Endothelial cell of umbilical vein (primary cell): ENCODE measurements around the gene CNOT4. TPM values are rescaled to one million over a fixed set of nuclear protein-coding genes. Genes with fewer than 3 reads are reported as not detected.
A peak's percentile ranks its signal among the peaks of the same experiment; 100 is the strongest.

Experiments
- BruUV-seq: library from RNA; stranded (reverse); fragments of 400-500 nt; replicated peaks from 2 replicates; lab custom pipeline; 2021; lab: Mats Ljungman, UMichigan
- CTCF ChIA-PET: fragments of 300-600, 350-600 bp; sonication (Branson Sonifier 250); formaldehyde crosslinking; loops from one replicate; lab custom pipeline; 2021; ENCODE audit warnings: antibody characterized with exemption, inconsistent platforms; lab: Charles Lee
- POLR2A ChIA-PET: fragments of 300-600, 350-600 bp; sonication (Branson Sonifier 250); formaldehyde crosslinking; loops from one replicate; lab custom pipeline; 2021; ENCODE audit warnings: antibody characterized with exemption, inconsistent platforms; lab: Charles Lee
- DNase-seq: peaks from one replicate; pipeline ENCODE4 v3.0.0-alpha.2; 2011; ENCODE audit warnings: low read depth, low spot score
- FAIRE-seq: peaks from 2 replicates; lab custom pipeline; 2011; peaks lifted over from hg19 to GRCh38; lab: Jason Lieb, UNC
- H2AFZ ChIP-seq: 2 replicates; pipeline ENCODE4 v1.6.0; 2012; ENCODE audit warnings: low read depth, low read length, control low read depth, inconsistent platforms
- H3K27ac ChIP-seq: 2 replicates; pipeline ENCODE4 v1.5.1; 2011; ENCODE audit warnings: low read depth, mild to moderate bottlenecking, control low read depth, low read length, moderate library complexity; ENCODE audit not compliant: insufficient read depth
- H3K27me3 ChIP-seq, 2 experiments: 2 replicates each; pipeline versions ENCODE4 v1.6.0 to v1.6.1; 2011; ENCODE audit warnings: low read length in 2 of 2, mixed read lengths in 1 of 2; ENCODE audit not compliant: control insufficient read depth in 2 of 2, insufficient read depth in 2 of 2
- H3K36me3 ChIP-seq, 2 experiments: 2 replicates in 1 of 2; 3 replicates in 1 of 2; pipeline ENCODE4 v1.5.1; 2011; ENCODE audit warnings: low read length in 2 of 2, mild to moderate bottlenecking in 1 of 2, moderate library complexity in 1 of 2; ENCODE audit not compliant: control insufficient read depth in 2 of 2, insufficient read depth in 2 of 2; ENCODE audit errors: extremely low read depth in 1 of 2
- H3K4me1 ChIP-seq: 3 replicates; pipeline ENCODE4 v1.5.1; 2011; ENCODE audit warnings: mild to moderate bottlenecking, low read length; ENCODE audit not compliant: control insufficient read depth, insufficient read depth; ENCODE audit errors: extremely low read depth
- H3K4me2 ChIP-seq: 2 replicates; pipeline ENCODE4 v1.6.1; 2011; ENCODE audit warnings: low read length, control low read depth, mixed read lengths; ENCODE audit not compliant: insufficient read depth
- H3K4me3 ChIP-seq, 3 experiments: fragments of 200-600 bp in 1 of 3; sonication (generic), shearing (Covaris generic) in 1 of 3; replicated peaks in 1 of 3; 2 replicates each; pipeline ENCODE4 v1.5.1; 2011 to 2016; ENCODE audit warnings: control low read depth in 3 of 3, low read length in 3 of 3, mild to moderate bottlenecking in 2 of 3, inconsistent platforms in 1 of 3, low read depth in 1 of 3, moderate library complexity in 1 of 3; ENCODE audit not compliant: insufficient read depth in 1 of 3
- H3K79me2 ChIP-seq: 2 replicates; pipeline ENCODE4 v1.6.0; 2012; ENCODE audit warnings: low read length, inconsistent platforms; ENCODE audit not compliant: control insufficient read depth, insufficient read depth
- H3K9ac ChIP-seq: replicated peaks from 2 replicates; pipeline ENCODE3; 2011; ENCODE audit warnings: low read length, control low read depth; ENCODE audit not compliant: insufficient read depth; ENCODE audit errors: extremely low read depth
- H3K9me1 ChIP-seq: replicated peaks from 3 replicates; pipeline ENCODE4 v1.6.0; 2011; ENCODE audit warnings: mild to moderate bottlenecking, low read length; ENCODE audit not compliant: control insufficient read depth, insufficient read depth; ENCODE audit errors: extremely low read depth
- H3K9me3 ChIP-seq: replicated peaks from 2 replicates; pipeline ENCODE4 v1.5.1; 2012; ENCODE audit warnings: low read length, inconsistent platforms; ENCODE audit not compliant: control insufficient read depth, insufficient read depth
- H4K20me1 ChIP-seq: replicated peaks from 2 replicates; pipeline ENCODE3; 2011; ENCODE audit warnings: mild to moderate bottlenecking, low read length; ENCODE audit not compliant: control insufficient read depth, insufficient read depth; ENCODE audit errors: extremely low read depth
- EZH2 ChIP-seq: IDR thresholded peaks from 2 replicates; pipeline ENCODE4 v1.6.1; 2012; ENCODE audit warnings: borderline replicate concordance, low read depth, mild to moderate bottlenecking, moderate library complexity, low read length, inconsistent platforms; ENCODE audit not compliant: severe bottlenecking
- FOS ChIP-seq: IDR thresholded peaks from 2 replicates; pipeline ENCODE4 v1.6.1; 2011; ENCODE audit warnings: mild to moderate bottlenecking, low read length, moderate library complexity, borderline replicate concordance; ENCODE audit not compliant: insufficient read depth
- GATA2 ChIP-seq: IDR thresholded peaks from 2 replicates; pipeline ENCODE4 v1.7.0; 2011; ENCODE audit warnings: low read depth, mild to moderate bottlenecking, moderate library complexity, mixed read lengths, low read length; ENCODE audit not compliant: insufficient read length, insufficient read depth
- JUN ChIP-seq: IDR thresholded peaks from 2 replicates; pipeline ENCODE4 v1.6.1; 2011; ENCODE audit warnings: borderline replicate concordance, low read depth; ENCODE audit not compliant: insufficient read length, insufficient read depth
- MYC ChIP-seq: IDR thresholded peaks from one replicate; pipeline ENCODE4 v1.6.1; 2011; ENCODE audit warnings: mild to moderate bottlenecking, low read depth, low read length
- POLR2A ChIP-seq: IDR thresholded peaks from 2 replicates; pipeline ENCODE4 v1.6.1; 2012; ENCODE audit warnings: low read depth, mild to moderate bottlenecking, control low read depth, low read length
- POLR2AphosphoS5 ChIP-seq: IDR thresholded peaks from 2 replicates; pipeline ENCODE4 v1.6.1; 2012; ENCODE audit warnings: low read depth, mild to moderate bottlenecking, control low read depth, low read length, moderate library complexity; ENCODE audit not compliant: insufficient read depth
- dilution Hi-C: fragments of 300-500 bp; cut with MboI; formaldehyde crosslinking; loops from one replicate; pipeline ENCODE4 v1.15.0; 2019; ENCODE audit warnings: low sequenced_read_pairs; ENCODE audit not compliant: extremely low pct_ligation_motif_present
- intact Hi-C: fragments of 100-400 bp; cut with micrococcal nuclease; formaldehyde crosslinking; loops from one replicate; pipeline ENCODE4 v1.10.0; 2022
- polyA plus RNA-seq, 4 experiments: library from polyadenylated mRNA; depleted of rRNA in 3 of 4; stranded (reverse) in 3 of 4; unstranded in 1 of 4; fragments of >200 nt; gene quantifications; 2 replicates each; pipeline versions ENCODE4 v1.2.1 to v1.2.3, GENCODE V29; 2011 to 2012; ENCODE audit warnings: missing spikeins in 1 of 4
- total RNA-seq: library from RNA; stranded (reverse); gene quantifications from 2 replicates; pipeline ENCODE4 v1.2.3, GENCODE V29; 2021
- TF ChIP-seq, protein P1 (sequence below), 2 donors: IDR thresholded peaks; 1 replicate in 1 of 2; 2 replicates in 1 of 2; pipeline ENCODE4 v1.5.1; 2011; ENCODE audit warnings: low read length in 2 of 2, mild to moderate bottlenecking in 2 of 2, moderate library complexity in 2 of 2, control low read depth in 1 of 2, inconsistent platforms in 1 of 2, low read depth in 1 of 2; ENCODE audit not compliant: insufficient read depth in 1 of 2; ENCODE audit errors: extremely low read depth in 1 of 2
- TF ChIP-seq, protein P2 (sequence below): IDR thresholded peaks from 2 replicates; pipeline ENCODE4 v1.6.1; 2011; ENCODE audit not compliant: insufficient read depth, insufficient read length

The CNOT4 gene
- total and polyA plus RNA-seq, 2 donors (not counting 3 experiments of a cell fraction or from before 2014, with no cell fraction given): 10.3 to 21.7 TPM

DNA sequence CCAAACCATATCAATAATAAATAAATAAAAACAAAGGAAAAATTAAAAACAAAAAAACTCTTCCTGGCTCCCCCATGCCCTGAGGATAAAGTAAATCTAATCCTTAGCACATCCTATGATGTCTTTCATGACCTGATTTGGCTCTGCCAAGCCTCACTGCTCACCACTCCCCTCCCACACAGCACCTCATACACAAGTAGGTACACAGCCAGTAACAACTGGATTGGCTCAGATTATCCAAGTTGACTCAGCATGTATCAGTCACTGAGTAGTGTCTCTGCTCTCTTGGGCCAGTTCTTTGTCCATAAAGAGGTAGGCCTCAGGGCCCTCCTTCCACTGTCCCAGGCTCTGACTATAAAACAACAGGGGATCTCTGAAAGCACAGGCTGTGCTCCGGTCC, 176.7 kb downstream of the CNOT4 start:
- H4K20me1 ChIP-seq: no peaks in the 10 kb centered on the region
- TF ChIP-seq, protein P1, sequence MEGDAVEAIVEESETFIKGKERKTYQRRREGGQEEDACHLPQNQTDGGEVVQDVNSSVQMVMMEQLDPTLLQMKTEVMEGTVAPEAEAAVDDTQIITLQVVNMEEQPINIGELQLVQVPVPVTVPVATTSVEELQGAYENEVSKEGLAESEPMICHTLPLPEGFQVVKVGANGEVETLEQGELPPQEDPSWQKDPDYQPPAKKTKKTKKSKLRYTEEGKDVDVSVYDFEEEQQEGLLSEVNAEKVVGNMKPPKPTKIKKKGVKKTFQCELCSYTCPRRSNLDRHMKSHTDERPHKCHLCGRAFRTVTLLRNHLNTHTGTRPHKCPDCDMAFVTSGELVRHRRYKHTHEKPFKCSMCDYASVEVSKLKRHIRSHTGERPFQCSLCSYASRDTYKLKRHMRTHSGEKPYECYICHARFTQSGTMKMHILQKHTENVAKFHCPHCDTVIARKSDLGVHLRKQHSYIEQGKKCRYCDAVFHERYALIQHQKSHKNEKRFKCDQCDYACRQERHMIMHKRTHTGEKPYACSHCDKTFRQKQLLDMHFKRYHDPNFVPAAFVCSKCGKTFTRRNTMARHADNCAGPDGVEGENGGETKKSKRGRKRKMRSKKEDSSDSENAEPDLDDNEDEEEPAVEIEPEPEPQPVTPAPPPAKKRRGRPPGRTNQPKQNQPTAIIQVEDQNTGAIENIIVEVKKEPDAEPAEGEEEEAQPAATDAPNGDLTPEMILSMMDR (IDR thresholded peaks at IDR 0.05; ENCODE audit: extremely low read depth in 1 of 2, insufficient read depth in 1 of 2, low read depth in 1 of 2, low read length in 2 of 2): no peak
- TF ChIP-seq, protein P2, sequence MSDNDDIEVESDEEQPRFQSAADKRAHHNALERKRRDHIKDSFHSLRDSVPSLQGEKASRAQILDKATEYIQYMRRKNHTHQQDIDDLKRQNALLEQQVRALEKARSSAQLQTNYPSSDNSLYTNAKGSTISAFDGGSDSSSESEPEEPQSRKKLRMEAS: no peak
- TF ChIP-seq FOS: no peak
- TF ChIP-seq POLR2A: no peak
- TF ChIP-seq EZH2: no peak
- no peak for TF ChIP-seq JUN
- TF ChIP-seq MYC: no peak
- no peak for TF ChIP-seq POLR2AphosphoS5
- no peak for TF ChIP-seq GATA2
- FAIRE-seq (peak; percentile 40), DNase-seq (no peak)
- no peak overlapping the region for H3K4me3 ChIP-seq
- no peak overlapping the region for H3K9ac ChIP-seq
- H3K27me3 ChIP-seq: no peaks in the 10 kb centered on the region
- intact Hi-C loops (no loop called here), dilution Hi-C loops (no loop called here)
- no peaks in the 10 kb centered on the region for H3K9me1 ChIP-seq
- no peak overlapping the region for H3K4me2 ChIP-seq
- H3K9me3 ChIP-seq: no peaks in the 10 kb centered on the region
- CTCF ChIA-PET: interaction anchor here (4.0 kb wide), 1 partner anchor 53 kb away, joined by 127 read pairs; no protein-coding TSS in a partner anchor
- H3K36me3 ChIP-seq: no peaks in the 10 kb centered on the region
- H3K27ac ChIP-seq: no peak overlapping the region
- BruUV-seq: no TSS peak
- no peak overlapping the region for H2AFZ ChIP-seq
- H3K4me1 ChIP-seq: peaks cover 6% of the 10 kb centered on the region
- no peaks in the 10 kb centered on the region for H3K79me2 ChIP-seq
- POLR2A ChIA-PET: no interaction called here
